Activated CD8-positive, alpha-beta memory T cell treated with anti-CD3 and anti-CD28 coated beads, Interleukin-2, amount 50 U/mL, for 1 hour (primary cell): ENCODE results near the gene TNFRSF14.

ENCODE experiments used
- DNase-seq: peaks from one replicate; pipeline ENCODE4 v3.0.0-alpha.2; 2020; ENCODE audit errors: extremely low read depth

The TNFRSF14 gene

DNA sequence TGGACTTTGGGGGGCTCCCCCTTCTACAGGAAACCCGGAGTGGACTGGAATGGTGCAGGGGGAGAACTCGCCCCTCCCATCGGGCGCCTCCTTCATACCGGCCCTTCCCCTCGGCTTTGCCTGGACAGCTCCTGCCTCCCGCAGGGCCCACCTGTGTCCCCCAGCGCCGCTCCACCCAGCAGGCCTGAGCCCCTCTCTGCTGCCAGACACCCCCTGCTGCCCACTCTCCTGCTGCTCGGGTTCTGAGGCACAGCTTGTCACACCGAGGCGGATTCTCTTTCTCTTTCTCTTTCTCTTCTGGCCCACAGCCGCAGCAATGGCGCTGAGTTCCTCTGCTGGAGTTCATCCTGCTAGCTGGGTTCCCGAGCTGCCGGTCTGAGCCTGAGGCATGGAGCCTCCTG, at the start of gene TNFRSF14:
Gene TNFRSF14, plus strand, starts transcription at position 95 of the 401 bp plus-strand sequence. Its CDS starts 294 bp downstream, at position 389.
- no peak for DNase-seq

DNA sequence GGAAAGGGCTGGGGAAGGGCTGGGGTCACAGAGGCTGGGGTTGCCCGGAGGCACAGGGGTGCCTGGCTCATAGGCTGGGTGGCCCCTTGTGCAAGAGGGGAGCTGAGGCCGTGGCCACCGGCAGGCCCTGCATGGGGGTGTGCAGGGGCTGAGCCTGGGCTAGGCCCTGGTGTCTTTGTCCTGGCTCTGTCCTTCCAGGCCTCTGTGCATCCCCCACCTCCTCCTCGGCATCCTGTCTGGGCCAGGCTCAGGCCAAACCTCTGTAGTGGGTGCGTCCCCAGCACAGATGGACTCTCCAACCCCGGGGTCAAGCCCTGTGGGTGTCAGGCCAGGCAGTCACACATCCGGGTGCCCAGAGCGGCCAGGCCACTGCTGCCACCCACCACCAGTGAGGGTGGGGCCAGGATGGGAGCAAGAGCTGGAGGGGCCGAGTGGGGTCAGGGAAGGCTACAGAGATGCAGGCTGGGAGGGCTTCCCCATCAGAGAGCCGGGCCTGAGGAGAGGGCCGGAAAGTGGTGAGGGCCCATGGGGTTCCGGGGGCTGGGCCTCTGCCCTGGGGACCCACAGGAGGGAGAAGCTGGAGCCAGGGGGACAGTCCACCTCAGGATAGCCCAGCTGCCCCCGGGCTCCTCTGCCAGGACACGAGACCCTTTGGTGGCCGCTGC, 49.1 kb upstream of the TNFRSF14 start:
- DNase-seq: no peak

DNA sequence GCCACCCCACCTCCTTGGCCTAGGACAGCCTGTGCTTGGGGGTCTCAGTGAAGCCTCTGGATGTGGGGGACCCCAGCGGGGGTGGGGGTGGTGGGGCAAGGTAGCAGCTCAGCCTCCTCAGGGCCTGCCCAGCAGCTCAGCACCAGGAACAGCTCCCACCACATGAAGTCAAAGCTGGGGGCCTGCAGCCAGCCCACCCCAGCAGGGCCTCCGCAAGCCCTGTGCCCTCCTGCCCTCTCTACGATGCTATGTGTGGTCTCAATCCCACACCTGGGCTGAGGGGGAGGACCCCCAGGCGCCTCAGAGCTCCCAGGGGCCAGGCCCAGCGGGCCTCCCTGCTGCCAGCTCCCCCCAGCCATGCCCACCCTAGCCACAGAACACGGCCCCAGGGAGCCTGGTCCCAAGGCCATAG, 48.4 kb upstream of the TNFRSF14 start:
- DNase-seq: no peak

DNA sequence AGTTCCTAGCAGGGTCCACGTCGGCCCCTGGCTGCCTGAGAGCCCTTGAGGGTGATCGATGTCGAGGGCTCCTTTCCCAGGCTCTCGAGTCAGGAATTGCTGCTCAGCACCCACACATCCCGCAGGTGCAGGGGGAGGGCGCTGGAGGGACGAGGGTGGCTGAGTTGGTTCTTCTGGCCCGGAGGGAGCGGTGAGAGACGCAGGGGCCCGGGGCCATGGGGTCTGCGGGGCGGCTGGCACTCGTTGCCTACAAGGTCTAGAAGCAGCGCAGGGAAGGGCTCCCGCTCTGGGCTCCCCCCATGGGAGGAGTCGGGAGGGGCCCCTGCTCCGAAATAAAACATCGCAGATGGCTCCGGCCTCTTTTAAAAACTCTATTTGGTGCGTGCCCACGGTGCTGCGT, 48.0 kb upstream of the TNFRSF14 start:
- no peak for DNase-seq

DNA sequence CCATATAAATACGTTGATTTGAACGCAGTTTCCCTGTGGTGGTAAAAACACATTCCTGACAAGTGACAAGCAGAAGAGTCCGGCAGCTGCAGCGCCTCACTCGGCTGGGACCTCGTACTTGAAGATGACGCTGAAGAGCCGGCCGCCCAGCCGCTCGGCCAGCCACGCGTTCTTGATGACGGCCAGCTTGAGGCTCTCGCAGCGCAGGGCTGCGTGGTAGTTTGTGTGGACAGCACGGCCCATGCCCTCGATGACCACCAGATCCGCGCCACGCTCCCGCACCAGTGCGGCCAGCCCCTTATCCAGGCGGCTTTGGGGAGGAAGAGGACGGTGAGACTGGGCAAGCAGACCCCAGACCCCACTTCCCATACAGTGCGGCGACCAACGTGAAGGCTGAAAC, 47.4 kb upstream of the TNFRSF14 start:
- DNase-seq: no peak

DNA sequence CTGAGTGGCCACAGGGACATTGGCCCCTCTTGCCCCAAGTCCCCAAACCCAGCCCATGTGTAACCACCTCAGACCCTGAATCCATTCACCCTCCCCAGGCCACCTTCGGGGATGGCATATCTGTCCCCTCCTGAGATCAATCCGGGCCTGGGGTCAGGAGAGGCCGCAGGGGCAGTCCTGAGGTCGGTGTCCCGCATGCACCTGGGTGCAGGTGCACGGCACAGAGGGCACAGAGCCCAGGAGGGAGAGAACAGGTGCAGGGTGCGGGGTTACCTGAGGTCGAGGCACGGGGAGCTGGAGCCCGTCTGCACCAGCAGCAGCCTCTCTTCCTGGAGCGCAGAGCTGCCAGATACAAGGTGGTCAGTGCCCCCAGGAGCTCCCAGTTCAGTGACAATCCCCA, 46.6 kb upstream of the TNFRSF14 start:
- no peak for DNase-seq

DNA sequence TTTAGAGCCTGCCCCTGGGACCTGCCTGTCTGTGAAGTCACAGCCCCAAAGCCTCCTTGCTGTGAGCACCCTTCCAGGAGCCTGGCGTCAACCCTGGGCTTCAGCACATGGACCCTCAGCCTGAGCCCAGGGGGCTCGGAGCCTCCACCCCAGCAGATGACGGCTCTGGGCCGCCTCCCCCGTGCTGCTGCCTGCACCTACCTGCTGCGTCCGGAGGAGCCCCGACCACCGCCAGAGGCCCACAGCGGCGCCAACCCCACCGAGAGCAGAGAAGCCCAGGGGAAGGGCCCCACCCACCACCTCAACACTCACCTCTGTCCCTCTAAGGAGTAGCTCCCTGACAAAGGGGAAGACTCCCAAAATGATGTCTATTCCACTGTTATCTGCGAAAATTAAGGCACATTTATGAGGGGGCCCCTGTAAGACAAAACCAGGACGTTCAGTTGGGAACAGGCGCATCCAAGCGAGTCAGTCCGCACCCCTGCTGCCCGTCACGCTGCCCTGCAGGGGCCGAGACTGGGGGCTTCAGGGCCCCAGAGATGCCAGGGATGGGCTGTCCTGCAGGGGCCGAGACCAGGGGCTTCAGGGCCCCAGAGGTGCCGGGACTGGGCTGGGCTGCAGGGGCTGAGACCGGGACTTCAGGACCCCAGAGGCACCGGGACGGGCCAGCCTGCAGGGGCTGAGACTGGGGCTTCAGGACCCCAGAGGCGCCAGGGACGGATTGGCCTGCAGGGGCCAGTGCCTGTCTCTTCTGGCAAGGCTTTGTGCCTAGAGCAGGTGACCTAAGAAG, 45.6 kb upstream of the TNFRSF14 start:
- no peak for DNase-seq

DNA sequence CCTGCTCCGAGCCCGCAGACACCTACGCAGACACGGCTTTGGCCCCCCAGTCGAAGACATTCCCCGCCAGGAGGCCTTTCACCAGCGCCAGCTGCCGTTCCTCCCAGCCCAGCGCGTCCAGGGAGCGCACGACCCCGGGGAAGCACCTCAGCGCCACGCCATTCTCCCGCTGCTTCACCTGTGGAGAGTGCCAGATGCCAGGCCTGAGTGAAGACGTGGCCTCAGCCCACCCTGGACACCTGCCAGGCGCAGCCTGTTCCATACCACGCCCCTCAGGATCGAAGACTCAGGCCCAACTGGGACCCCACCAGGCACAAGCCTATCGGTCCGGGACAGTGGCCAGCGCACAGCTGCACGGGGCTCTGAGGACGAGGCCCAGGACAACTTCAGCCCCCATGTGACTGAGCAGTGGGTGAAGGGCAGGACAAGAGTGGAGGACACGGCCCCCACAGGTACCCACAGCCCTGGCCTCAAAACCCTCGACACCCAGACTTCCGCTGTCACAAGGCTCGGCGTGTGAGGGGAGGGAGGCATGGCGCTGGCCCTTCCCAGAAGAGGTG, 43.2 kb upstream of the TNFRSF14 start:
- DNase-seq: no peak

DNA sequence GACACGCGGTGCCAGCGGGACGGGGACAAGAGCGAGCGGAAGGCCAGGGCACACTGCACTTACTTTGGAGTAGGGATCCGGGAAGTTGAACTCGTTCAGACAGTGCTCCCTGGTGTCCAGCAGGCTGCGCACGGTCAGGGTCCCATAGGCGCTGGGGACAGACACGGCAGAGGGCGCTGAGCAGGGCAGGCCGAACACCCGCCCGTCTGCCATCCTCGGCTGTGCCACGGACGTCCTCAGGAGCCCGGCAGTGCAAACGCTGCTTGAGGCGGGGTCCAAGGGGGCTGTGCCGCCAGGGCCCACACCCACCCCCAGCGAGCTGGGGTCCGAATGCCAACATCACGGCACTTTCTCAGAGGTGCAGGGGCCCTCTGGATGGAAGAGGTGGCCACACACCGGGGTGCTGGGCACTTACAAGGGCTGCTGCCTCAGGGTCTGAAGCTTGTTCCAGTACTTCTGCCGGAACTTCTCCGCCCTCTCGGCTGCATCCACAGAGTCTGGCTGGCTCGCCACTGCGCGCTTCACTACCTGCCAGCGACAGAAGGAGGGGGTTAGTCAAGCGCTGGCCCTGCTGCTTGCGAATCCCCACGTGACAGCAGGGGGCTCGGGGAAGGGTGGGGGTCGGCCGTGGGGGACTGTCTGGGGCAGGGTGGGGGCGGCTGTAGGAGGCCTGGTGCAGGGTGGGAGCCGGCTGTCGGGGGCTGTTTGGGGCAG, 42.1 kb upstream of the TNFRSF14 start:
- DNase-seq: no peak

DNA sequence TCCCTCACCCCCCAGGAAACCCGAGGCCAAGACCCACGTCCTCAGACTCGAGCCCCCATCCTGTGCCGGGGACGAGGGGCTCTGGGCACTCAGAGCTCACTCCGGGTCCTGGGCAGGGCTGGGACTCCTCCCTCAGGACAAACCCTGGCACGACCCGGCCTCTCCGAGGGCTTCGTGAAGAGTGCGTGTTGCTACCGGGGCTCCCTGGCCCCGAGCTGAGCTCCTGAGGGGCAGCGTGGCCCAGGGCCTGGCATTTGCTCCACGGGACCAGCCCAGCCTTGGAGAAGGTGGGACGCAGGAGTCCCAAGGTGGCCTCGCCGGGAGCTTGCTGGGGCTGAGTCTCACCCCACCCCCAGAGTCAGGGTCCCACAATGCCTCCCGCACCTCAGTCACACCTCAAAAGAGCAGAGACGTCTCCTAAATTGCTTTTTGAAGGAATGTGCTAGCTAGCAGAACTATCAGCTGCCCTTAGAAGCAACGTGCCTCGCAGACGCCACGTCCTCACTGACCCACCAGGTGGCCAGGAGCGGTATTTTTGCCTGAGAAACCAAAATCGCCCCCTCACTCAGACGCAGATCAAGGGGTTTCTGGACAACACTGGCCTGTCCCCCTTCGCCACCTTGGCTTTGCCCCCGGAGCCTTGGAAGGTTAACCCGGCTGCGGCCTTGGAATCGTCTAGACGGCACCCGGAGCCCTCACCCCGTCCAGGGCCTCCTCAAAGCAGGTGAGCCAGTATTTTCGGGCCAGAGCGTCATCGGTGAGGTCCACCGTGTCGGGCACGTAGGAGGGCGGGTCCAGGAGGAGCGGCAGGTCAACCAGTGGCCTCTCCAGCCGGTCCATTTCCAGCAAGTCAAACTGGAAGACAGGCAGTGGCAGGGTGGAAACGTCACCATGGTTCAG, 41.1 kb upstream of the TNFRSF14 start:
- DNase-seq: no peak

DNA sequence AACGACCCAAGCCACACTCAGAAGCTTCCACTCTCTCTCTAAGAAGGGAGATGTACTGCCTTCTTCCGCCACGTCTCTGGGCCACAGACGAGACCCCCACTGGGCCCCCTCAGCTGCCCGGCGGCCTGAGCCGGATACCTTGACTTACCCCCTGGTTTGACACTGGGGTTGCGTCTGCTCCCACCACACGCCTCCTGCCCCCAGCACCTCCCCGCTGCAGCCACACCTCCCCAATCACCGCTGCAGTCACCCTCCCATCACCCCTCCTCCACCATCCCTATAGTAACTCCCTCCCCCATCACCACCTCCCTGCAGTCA, 40.4 kb upstream of the TNFRSF14 start:
- no peak for DNase-seq

DNA sequence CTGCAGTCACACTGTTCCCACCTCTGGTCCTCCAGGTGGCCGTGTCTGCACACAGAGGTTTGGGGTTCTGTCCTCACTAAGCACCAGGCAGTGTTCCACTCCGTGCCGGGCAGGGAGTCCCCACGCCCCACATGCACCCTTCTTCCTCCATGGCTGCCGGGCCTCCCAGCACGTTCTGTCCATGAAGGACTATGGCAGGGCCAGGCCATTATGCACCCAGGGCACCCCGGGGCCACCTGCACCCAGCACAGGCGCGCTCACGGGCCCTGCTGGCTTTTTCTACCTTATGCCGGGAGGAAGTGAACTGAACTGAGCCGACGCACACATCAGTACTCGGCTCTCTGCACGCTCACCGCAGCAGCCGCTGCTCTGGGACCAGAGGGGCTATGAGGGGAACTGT, 40.0 kb upstream of the TNFRSF14 start:
- DNase-seq: no peak

DNA sequence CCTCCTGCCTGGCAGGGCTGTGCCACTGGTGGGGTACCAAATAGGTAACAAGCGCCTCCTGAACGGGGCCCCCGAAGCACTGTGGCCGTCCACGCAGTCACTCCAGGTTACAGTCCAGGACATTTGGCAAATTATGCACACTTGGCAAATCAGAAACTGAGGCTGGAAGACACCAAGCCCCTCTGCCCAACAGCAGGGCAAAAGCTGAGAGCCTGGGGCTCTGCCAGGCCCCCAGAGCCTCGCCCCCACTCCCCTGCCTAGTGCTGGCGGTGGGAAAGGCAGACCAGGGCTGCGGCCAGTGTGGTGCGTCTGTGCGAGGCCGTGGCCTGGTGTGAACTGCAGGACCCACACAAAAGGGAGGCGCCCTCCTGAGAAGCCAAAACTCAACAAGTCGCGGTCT, 39.2 kb upstream of the TNFRSF14 start:
- DNase-seq: no peak

DNA sequence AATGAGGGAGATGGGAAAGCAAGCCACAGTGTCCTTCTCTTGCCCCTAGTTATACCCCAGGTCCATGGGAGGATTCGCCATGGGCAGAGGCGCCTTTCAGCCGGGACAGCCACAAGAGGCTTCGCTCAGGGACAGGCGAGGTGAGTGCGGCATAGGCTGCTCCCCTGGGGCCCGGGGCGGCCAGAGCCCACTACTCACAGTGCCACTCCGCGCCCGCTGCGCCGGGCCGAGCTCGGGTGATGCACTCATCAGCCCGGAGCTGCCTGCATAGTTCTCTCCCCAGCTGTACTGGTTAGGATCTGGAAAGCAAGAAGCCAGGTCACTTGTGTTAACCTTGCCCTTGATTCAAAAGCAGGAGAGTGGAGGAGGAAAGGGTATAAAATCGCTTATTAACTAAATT, 38.2 kb upstream of the TNFRSF14 start:
- no peak for DNase-seq

DNA sequence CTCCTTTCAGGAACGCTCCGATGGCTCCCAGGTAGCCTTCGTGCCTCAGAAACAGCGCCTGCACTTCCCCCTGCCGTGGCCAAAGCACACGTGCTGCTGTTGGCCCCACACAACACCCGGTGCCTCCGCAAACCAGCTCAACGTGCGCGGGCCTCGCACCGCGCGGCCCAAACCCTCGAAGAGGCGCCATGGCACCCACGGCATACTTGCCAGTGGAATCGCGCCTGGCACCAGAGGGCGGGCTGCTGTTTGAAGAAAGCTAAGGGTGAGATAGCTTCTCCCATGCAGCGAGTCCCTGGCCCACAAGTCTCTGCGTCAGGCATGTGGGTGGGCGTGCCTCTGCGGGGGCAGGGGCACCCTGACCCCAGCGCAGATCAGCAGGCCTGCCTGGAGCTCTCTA, 37.6 kb upstream of the TNFRSF14 start:
- no peak for DNase-seq

DNA sequence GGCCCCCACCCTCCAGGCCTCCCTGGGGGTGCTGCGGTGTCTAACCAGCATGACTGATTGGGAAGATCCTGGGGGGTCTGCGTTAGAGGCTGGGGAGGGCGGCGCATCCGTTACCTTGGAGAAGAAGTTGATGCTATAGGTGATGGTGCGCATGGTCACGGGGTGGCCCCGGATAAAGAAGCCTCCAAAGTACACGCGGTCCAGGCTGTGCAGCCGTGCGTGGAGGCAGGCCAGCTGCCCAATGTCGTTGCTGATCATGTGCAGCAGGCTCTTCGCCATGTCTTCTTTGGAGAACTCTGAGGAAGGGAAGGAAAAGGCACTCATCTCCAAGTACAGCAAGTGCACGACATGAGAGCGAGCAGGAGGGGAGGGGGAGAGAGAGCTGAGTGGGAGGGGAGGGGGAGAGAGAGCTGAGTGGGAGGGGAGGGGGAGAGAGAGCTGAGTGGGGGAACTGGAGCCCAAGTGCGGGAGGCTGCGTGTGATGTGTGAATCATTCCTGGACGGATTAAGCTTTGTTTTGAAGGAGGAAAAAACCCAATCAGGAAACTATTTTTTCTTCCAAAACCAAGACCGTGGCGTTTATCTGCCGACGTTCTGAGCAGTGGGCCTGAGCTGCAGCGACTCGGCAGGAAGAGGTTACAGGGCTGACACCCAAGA, 37.0 kb upstream of the TNFRSF14 start:
- no peak for DNase-seq

DNA sequence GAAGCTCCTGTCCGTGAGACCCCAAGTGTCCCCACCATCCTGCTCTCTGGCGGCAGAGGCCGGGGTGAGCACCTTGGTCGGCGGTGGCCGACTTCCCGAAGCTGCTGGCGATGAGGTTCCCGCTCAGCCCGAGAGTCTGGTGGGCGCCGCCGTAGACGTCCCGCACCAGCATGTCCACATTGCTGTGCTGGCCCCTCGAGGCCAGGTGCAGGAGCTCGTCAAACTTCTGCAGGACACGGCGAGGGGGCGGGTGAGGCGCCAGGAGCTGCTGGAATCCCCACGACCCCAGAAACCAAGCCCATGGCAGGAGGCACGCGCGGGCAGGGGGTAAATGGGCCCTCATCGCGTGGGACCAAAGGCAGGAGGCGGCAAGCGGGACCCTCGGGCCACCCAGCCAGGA, 36.4 kb upstream of the TNFRSF14 start:
- no peak for DNase-seq

DNA sequence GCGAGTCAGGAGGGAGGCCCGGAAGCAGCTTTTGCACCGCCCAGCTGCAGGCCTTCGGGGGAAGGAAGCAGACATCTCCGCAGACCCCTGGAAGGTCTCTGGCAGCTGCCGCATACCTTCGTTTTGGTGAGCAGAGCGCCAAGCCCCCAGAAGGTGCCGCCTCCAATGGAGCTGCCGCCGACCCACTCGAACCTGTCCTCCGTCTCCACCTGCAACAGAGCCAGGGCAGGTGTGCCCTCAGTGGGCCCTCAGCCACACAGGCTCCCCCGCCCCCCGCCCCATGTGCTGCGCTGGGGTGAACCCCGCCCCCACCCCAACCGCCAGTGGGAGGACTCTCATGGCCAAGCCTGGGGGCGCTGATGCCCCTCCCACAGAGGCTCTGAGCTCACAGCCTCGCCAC, 36.0 kb upstream of the TNFRSF14 start:
- DNase-seq: no peak

DNA sequence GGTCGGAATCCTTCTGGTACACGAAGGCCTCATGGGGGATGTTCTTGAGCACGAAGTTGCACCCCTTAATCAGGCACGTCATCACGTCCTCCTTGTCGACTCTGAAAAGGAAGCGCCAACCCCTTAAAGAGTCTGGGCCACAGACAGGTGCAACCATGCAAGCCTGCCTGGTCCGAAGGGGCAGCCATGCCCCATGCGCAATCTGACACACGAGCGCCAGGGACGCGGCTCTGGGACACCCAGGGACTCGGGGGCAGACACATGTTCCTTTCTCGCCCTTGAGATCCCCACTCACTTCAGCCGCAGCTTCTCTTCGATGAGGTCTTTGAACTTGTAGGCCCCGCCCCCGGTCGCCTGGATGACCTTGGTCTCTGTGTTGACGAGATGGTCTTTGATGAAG, 35.4 kb upstream of the TNFRSF14 start:
- no peak for DNase-seq

DNA sequence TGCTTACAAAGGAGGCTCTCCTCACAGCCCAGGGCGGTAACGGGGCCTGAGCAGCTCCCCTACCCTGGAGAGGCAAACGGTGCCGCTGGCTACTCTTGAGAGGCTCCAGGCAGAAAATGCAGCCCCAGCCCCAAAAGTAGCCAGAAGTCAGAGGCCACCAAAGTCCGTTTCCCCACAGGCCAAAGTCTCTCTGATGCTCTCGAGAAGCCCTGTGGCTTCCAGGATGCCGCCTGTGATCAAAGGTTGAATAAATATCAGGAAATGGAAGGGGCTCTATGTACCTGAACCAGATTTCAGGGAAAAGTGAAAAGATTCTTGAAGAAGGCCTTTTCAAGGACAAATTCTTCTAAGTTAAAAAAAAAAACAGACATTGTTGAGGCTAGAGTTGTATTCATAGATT, 33.9 kb upstream of the TNFRSF14 start:
- DNase-seq: no peak

DNA sequence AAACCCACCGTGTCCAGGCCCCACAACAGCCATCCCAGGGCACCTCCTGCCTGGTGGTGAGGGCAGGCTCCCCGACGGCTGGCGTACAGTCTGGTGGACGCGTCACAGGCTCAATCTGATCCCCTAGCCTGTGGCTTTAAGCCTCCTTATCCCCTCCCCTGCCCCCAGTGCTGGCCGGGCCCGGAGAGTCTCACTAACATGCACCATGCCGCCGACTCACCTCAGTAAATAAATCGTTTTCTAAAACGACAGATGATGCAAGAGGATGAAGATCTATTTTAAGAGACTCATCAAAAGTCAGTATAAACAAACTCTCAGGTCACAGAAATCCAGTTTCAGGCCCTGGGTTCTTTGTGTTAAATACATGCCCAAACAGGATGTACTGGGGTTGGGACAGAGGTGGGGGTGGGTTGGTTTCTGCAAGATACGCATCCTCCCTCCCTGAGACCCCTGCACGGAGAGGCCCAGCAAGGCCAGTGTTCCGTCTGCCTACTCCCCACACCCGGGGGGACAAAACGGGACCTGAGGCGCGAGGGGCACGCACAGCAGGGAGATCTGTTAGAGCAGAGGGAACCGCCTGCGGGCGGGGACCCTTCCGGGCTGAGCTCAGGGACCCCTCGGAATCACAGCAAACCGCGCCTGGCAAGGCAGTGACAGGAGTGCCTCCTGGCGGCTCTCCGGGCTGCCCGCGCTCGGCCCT, 32.8 kb upstream of the TNFRSF14 start:
- no peak for DNase-seq
